MG63 (cell line): ENCODE data around the gene CCDC32. TPM values are rescaled to one million over a fixed set of nuclear protein-coding genes. Genes with fewer than 3 reads are reported as not detected.
"Not testable (repeated sequence)": the region's sequence is repeated elsewhere in the genome, so short reads cannot be mapped to it uniquely, and the experiment has no call there.

Experiments
- DNase-seq: peaks from one replicate; pipeline ENCODE4 v3.0.0-alpha.2; 2020
- H3K27me3 ChIP-seq: fragments of 250-450 bp; sonication (Bioruptor Pico); 2 replicates; pipeline ENCODE4 v1.5.1; 2020; ENCODE audit warnings: mild to moderate bottlenecking, moderate library complexity
- H3K36me3 ChIP-seq: fragments of 250-450 bp; sonication (Bioruptor Pico); 2 replicates; pipeline ENCODE4 v1.5.1; 2020; ENCODE audit warnings: mild to moderate bottlenecking, moderate library complexity
- H3K4me3 ChIP-seq: fragments of 250-450 bp; sonication (Bioruptor Pico); 2 replicates; pipeline ENCODE4 v1.5.1; 2020; ENCODE audit warnings: mild to moderate bottlenecking, moderate library complexity
- H3K9me3 ChIP-seq: fragments of 250-450 bp; sonication (Bioruptor Pico); 2 replicates; pipeline ENCODE4 v1.5.1; 2020; ENCODE audit warnings: mild to moderate bottlenecking, moderate library complexity
- total RNA-seq: library from RNA; depleted of rRNA; stranded (reverse); fragments of >200 nt; shearing (Covaris generic); gene quantifications from 2 replicates; pipeline ENCODE4 v1.2.3, GENCODE V29; 2014; ENCODE audit warnings: low replicate concordance; rRNA removed

Gene CCDC32
- 9.3 and 59.4 TPM in 2 replicates for total RNA-seq

DNA sequence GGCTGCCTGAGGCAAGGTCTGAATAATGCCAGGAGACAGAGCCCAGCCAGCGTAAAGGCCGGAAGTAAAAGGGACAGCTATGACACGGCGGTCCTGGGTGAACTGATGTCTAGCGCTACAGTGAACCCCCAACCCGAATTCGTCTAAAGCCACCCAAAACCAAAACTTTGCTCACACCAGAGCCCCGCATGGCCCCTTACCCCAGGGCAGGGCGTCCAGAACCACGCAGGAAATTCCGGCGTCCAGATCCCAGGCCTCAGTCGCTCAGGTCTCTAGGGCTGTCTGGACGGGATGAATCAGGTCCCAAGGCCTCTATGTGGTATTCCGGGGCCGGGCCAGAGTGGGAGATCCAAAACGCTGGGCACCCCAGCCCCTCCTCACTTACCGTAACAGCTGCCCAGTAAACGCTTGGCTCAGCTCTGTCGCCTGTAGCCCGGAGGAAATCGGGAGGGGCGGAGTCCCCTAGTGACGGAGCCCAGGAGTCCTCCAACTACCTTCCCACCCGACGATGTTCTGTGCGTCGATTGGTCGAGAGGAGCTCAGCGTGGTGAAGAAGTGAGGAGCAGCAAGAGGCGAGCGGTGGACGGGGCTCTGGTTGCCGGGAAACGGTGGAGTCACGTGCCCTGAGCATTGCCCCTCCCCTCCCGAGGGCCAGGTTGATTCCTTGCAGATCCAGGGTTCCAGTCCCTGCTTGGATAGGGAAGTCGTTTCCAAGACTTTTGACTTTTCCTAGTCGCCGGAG is at the start of gene CCDC32:
CCDC32 (minus strand) TSS at position 452 of the 742 bp plus-strand sequence. CDS start 2,027 bp downstream, outside the sequence.
- peak; percentile 98 for DNase-seq
- H3K9me3 ChIP-seq: no peaks in the 10 kb centered on the region
- 0 out of 2 replicates have a peak, but pooled peaks cover 3% of the 10 kb centered on the region for H3K36me3 ChIP-seq
- H3K27me3 ChIP-seq: no peaks in the 10 kb centered on the region
- peak within 1 kb of the TSS; percentile 87 for H3K4me3 ChIP-seq

DNA sequence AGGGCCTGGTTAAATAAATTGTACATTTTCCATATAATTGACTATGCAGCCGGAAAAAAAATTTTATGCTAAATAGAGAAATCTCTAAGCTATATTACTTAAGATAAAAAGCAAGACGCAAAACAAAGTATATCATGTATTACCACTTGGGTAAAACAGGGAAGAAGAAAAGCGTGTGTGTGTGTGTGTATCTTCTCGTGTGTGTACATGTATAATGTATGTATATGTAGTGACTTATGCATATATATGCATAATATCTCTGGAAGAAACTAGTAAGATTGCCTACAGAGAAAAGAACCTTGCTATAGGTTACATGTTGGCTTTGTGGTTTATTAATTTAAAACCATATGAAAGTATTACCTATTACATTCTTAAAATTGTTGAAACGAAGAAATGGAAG is 48.2 kb upstream of the CCDC32 start:
- Histone ChIP-seq H3K4me3 (no peak overlapping the region), H3K27me3 (no peaks in the 10 kb centered on the region), H3K9me3 (no peaks in the 10 kb centered on the region), H3K36me3 (peaks cover 9% of the 10 kb centered on the region)
- DNase-seq: no peak

GRCh38 chr15:40603935-40604334 is 39.1 kb upstream of the CCDC32 start:
- Histone ChIP-seq H3K9me3 (no peaks in the 10 kb centered on the region), H3K36me3 (peaks cover 14% of the 10 kb centered on the region), H3K27me3 (no peaks in the 10 kb centered on the region), H3K4me3 (no peak overlapping the region)
- DNase-seq: no peak

DNA sequence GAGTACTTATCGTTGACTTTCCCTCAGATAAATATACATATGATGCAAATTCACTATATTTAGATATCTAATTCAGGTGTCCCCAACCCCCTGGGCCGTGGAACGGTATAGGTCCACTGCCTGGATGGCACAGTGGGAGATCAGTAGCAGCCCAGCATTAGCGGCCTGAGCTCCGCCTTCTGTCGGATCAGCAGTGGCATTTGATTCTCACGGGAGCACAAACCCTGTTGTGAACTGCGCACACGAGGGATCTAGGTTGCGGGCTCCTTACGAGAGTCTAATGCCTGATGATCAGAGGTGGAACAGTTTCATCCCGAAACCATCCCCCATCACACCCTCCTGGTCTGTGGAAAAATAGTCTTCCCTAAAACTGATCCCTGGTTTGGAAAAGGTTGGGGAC is 36.1 kb upstream of the CCDC32 start:
- H3K36me3 ChIP-seq: no peaks in the 10 kb centered on the region; the same call in 1 of the 2 replicates
- DNase-seq: no peak
- H3K4me3 ChIP-seq: no peak overlapping the region
- no peaks in the 10 kb centered on the region for H3K27me3 ChIP-seq
- H3K9me3 ChIP-seq: no peaks in the 10 kb centered on the region

DNA sequence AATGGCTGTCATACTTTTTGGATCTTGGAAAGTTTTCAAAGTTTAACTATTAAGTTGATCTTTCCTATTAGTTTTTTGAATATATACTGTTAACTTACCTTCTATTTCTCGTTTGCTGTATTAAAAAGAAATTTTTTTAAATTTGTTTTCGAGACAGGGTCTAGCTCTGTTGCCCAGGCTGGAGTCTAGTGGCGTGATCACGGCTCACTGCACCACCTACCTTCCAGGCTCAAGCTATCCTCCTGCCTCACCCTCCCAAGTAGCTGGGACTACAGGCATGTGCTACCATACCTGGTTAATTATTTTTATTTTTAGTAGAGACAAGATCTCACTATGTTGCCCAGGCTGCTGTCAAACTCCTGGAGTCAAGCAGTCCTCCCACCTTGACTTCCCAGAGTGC is 33.8 kb upstream of the CCDC32 start:
- no peaks in the 10 kb centered on the region; the same call in 1 of the 2 replicates for H3K36me3 ChIP-seq
- DNase-seq: no peak
- no peak overlapping the region for H3K4me3 ChIP-seq
- H3K27me3 ChIP-seq: no peaks in the 10 kb centered on the region
- H3K9me3 ChIP-seq: no peaks in the 10 kb centered on the region

- Histone ChIP-seq H3K4me3 (no peak overlapping the region), H3K9me3 (no peaks in the 10 kb centered on the region), H3K27me3 (no peaks in the 10 kb centered on the region), H3K36me3 (no peaks in the 10 kb centered on the region; the same call in 1 of the 2 replicates)
- no peak for DNase-seq
Measured at GRCh38 chr15:40598126-40598525, 33.3 kb upstream of the CCDC32 start.

DNA sequence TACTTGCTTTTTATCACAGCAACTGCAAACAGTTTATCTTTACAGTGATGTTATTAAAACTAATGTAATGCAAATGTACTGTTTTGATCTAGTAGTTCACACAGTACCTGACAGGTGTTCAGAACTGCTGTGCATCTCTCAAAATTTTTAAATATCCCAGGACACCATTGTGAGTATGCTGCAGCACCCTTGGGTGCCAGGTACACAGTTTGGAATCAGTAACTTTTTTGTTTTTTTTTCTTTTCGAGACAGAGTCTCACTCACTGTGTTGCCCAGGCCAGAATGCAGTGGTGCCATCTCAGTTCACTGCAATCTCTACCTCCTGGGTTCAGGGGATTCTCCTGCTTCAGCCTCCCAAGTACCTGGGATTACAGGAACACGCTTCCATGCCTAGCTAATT is 32.2 kb upstream of the CCDC32 start:
- no peaks in the 10 kb centered on the region for H3K27me3 ChIP-seq
- H3K4me3 ChIP-seq: no peak overlapping the region
- H3K36me3 ChIP-seq: no peaks in the 10 kb centered on the region; the same call in 1 of the 2 replicates
- DNase-seq: no peak
- H3K9me3 ChIP-seq: no peaks in the 10 kb centered on the region

GRCh38 chr15:40595773-40596172 is 30.9 kb upstream of the CCDC32 start:
- Histone ChIP-seq H3K36me3 (no peaks in the 10 kb centered on the region; the same call in 1 of the 2 replicates), H3K27me3 (no peaks in the 10 kb centered on the region), H3K9me3 (no peaks in the 10 kb centered on the region), H3K4me3 (peak overlapping the region; percentile 91)
- no peak for DNase-seq

DNA sequence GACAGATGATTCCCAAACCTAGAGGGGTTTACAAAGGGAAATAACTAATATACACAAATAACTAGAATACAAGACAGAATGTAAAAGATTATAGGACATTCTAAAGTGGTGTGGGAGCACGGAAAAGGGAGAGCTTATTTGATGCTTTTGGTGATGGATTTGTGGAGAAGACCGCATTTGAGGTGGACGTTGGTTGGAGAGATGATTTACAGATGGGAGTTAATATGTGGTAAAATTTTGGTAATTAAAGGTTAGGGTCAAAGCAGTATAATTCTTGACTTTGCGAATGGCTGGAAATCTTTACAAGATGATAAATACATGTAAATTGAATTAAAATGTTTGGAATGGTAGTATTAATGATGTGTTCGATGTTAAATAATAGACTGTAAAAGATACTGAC is 30.4 kb upstream of the CCDC32 start:
- no peak for DNase-seq
- Histone ChIP-seq H3K4me3 (peak overlapping the region; percentile 91), H3K9me3 (no peaks in the 10 kb centered on the region), H3K27me3 (no peaks in the 10 kb centered on the region), H3K36me3 (no peaks in the 10 kb centered on the region; the same call in 1 of the 2 replicates)

GRCh38 chr15:40594429-40594836 is 29.6 kb upstream of the CCDC32 start:
- Histone ChIP-seq H3K9me3 (no peaks in the 10 kb centered on the region), H3K36me3 (no peaks in the 10 kb centered on the region; the same call in 1 of the 2 replicates), H3K4me3 (peak overlapping the region; percentile 91), H3K27me3 (no peaks in the 10 kb centered on the region)
- peak; percentile 68 for DNase-seq

DNA sequence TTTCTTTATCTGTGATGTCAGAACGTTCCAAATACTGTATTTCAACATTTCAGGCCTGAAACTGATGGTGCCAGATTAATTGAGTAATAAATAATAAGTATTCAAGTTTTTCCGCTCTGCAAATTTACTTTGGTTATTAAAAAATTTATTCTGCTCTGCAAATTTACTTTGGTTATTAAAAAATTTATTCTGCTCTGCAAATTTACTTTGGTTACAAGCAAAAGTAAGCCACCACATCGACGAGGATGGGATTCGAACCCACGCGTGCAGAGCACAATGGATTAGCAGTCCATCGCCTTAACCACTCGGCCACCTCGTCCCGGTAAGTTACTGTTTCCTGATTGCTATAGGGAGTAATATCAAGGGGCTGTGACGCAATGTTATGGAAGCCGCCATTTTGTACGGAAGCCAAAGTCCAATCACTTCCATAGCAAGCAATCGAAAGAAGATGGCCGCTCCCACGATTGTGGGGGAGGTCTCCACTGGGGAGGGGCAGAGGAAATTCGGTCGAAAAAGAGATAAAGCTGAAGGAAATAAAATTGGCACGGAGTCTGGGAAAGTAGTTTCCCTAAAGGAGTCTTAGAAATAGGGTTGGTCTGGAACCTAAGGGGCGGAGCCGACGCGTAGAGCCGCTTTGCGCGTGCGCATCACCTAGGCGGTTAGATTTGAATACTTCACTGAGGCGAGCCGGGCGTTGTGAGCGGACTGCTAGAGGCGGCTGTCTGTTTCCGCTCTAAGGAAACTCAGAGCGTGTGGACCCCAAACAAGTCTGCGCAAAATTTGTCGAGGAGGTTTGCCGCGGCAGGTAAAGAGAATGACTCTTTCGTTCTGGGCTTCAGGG is 29.0 kb upstream of the CCDC32 start, which contains the start of gene KNL1:
KNL1 (plus strand) TSS at position 662 of the 841 bp plus-strand sequence. CDS start 8,683 bp downstream, outside the sequence.
- H3K36me3 ChIP-seq: no peaks in the 10 kb centered on the region; the same call in 1 of the 2 replicates
- H3K27me3 ChIP-seq: no peaks in the 10 kb centered on the region
- no peaks in the 10 kb centered on the region for H3K9me3 ChIP-seq
- H3K4me3 ChIP-seq: peak within 1 kb of the TSS; percentile 91
- peak; percentile 83 for DNase-seq

GRCh38 chr15:40593165-40593564 is 28.3 kb upstream of the CCDC32 start:
- no peaks in the 10 kb centered on the region for H3K36me3 ChIP-seq
- DNase-seq: no peak
- H3K4me3 ChIP-seq: no peak overlapping the region; the same call in 1 of the 2 replicates
- H3K27me3 ChIP-seq: no peaks in the 10 kb centered on the region
- H3K9me3 ChIP-seq: no peaks in the 10 kb centered on the region

DNA sequence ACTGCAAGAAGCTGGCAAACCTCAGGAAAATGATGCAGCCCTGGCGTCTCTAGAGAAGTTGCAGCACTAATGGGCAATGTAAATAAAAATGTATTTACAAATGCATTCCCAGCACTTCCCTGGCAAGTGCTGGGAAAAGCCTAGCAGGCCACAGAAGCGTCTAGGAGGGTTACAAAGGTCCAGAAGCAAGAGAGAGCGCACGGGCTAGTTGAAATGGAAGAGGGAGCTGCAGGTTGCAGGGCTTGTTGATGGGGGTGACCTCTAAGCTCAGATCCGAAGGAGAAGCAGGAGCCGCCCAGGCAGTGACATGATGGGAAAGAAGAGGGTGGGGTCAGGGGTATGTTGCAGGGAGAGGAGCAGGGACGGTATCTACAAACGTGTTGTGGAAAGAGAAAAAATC is 26.5 kb upstream of the CCDC32 start:
- H3K36me3 ChIP-seq: no peaks in the 10 kb centered on the region
- DNase-seq: no peak
- no peaks in the 10 kb centered on the region for H3K9me3 ChIP-seq
- H3K4me3 ChIP-seq: no peak overlapping the region
- no peaks in the 10 kb centered on the region for H3K27me3 ChIP-seq

- H3K27me3 ChIP-seq: no peaks in the 10 kb centered on the region
- no peak for DNase-seq
- no peaks in the 10 kb centered on the region for H3K36me3 ChIP-seq
- H3K4me3 ChIP-seq: no peak overlapping the region
- no peaks in the 10 kb centered on the region for H3K9me3 ChIP-seq
Measured at GRCh38 chr15:40590667-40591050, 25.8 kb upstream of the CCDC32 start.

DNA sequence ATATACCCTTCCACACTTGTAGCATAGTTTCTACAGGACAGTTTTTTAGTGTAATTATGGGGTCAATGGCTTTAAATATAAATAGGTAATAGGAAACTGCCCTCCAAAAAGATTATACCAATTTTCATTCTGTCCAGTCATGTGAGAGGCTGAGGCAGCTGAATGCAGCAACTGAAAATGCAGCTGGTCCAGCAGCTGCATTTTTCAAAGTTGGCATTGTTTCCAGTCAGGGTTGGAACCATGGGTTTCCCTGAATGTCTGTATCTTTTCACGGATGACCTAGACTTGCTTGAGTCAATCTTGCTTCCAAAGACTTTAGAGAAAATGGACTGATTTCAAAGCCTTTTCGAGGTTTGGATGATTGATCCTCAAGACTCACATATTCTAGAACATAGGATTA is 19.3 kb upstream of the CCDC32 start:
- Histone ChIP-seq H3K4me3 (peak overlapping the region; percentile 53), H3K27me3 (no peaks in the 10 kb centered on the region), H3K36me3 (no peaks in the 10 kb centered on the region), H3K9me3 (0 out of 2 replicates have a peak, but pooled peaks cover 3% of the 10 kb centered on the region)
- no peak for DNase-seq

- peak; percentile 76 for DNase-seq
- H3K27me3 ChIP-seq: no peaks in the 10 kb centered on the region
- H3K36me3 ChIP-seq: no peaks in the 10 kb centered on the region
- H3K4me3 ChIP-seq: peak overlapping the region; percentile 53
- 0 out of 2 replicates have a peak, but pooled peaks cover 3% of the 10 kb centered on the region for H3K9me3 ChIP-seq
Measured at GRCh38 chr15:40582726-40583246, 17.9 kb upstream of the CCDC32 start.

- H3K27me3 ChIP-seq, DNase-seq, H3K9me3 ChIP-seq, H3K4me3 ChIP-seq, H3K36me3 ChIP-seq: not testable (repeated sequence)
Measured at GRCh38 chr15:40581796-40582195, 17.0 kb upstream of the CCDC32 start.
